GM10847 (cell line): ENCODE measurements around the gene SLPI.

Source experiments
- POLR2A ChIP-seq: IDR thresholded peaks from 2 replicates; pipeline ENCODE4 v1.6.1; 2011; ENCODE audit not compliant: insufficient read length; ENCODE audit errors: extremely low read depth

SLPI gene

DNA sequence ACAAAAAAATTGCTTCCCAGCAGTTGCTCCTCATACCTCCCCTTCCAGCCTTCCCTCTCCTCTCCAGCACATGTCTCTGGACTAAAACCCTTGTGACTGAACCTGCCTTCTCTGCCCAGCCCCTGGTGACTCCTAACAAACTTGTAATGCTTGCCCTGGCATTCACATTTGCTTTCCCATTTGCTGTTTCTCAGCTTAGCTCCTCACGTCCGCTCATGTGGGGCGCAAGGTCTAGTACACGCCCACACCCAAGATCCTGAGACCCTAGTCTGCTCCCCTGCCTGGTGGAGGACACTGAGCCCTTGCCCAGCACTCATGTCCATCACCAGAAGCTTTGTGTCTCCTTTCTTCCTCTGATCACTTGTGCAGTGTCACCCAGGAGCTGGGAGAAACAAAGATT, 34.0 kb upstream of the SLPI start:
- no peak for TF ChIP-seq POLR2A

DNA sequence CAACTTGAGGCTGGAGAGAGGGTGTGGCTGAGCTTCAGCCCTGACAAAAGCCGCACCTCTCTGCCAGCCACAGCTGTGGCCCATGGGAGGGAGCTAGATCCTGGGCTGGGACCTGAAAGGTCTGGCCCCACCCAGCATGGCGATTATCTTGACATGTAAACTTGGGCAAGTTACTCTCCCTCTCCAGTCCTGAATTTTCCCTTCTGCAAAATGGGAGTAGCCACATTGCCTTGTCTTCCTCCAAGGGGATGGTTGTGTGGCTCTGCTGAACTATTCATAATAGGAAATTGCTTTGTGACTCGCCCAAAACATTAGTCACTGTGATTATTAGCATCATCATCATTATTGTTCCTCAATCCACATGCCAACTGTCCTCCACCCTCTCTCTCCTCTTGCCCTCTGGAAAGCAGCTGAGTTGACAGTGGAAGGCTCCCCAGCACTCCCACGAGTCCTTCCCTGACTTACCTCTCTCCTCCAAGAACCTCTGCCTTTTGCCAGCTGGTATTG, 29.2 kb upstream of the SLPI start:
- TF ChIP-seq POLR2A, result no peak

DNA sequence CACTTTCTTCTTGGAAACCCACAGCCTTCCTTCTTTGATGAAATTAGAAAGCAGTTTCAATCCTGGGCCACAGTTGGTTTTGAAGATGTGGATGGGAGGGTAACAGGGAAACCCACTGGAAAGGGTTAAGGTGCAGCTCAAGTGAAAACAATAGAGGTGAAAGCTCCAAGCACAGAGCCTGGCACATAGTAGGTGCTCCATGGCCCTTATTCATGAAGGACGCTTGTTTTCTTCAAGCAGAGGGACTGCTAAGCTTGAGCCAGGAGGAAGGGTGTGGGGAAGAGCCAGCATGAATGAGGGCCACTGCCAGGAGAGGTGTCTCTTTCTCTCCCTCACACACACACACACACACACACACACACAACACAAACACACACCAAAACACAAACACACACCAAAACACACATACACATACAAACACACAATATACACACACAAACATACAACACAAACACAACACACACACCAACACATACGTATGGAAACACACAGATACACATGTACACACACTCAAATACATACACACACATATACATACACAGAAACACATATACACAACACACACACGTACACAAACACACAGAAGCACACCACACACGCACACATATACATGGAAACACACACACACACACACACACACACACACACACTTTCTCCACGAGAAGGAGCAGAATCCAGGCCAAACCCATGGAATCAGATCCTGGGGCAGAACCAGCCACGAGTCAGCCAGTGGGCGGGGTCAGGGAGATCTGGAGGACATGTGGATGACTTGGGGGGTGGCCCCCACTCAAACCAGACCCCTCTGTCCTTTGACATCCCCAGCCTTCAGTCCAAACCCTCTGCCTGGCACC, 28.6 kb upstream of the SLPI start:
- TF ChIP-seq POLR2A, result no peak

GRCh38 chr20:45279992-45280391, 25.6 kb upstream of the SLPI start:
- no peak for TF ChIP-seq POLR2A

GRCh38 chr20:45275338-45275737, 21.0 kb upstream of the SLPI start:
- no peak for TF ChIP-seq POLR2A

DNA sequence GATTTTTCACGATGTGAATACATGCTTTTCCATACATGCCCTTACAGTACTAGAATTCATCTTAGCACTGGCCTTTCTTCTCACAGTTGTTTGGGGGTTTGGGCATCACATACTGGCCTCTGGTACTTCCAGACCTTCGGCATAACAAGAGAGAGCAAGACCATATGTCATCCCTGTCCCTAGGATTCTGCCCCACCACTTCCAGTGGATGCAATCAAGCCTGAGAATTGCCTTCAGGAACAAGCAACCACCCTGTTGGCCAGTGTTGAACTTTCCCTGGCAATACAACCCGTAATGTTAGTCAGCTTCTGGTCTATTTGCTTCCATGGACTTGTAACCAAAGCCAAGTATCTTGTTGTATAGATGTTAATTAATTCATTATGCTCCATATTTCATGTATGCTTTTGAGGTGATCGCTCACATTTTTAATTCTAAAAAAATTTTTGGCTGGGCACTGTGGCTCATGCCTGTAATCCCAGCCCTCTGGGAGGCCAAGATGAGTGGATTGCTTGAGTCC, 15.4 kb upstream of the SLPI start:
- no peak for TF ChIP-seq POLR2A

DNA sequence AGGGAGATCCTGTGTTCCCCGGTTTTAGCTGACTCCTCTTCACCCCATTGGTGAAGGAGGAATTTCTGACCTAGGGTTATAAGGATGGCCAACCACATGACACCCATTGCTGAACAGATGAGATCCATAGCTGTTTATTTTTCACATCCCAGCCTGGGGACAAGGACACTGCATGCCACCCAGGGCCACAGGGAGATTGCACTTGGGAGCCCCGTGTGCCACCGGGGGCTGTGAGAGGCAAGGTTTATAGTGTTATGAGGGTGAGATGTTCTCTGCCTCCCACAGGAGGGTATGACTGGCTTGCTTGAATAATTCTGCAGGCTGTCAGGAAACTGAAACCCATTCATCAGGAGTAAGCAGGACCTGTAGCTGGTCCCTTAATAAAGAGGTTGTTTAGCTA, 14.7 kb upstream of the SLPI start:
- no peak for TF ChIP-seq POLR2A

GRCh38 chr20:45268531-45268930, 14.2 kb upstream of the SLPI start:
- no peak for TF ChIP-seq POLR2A

DNA sequence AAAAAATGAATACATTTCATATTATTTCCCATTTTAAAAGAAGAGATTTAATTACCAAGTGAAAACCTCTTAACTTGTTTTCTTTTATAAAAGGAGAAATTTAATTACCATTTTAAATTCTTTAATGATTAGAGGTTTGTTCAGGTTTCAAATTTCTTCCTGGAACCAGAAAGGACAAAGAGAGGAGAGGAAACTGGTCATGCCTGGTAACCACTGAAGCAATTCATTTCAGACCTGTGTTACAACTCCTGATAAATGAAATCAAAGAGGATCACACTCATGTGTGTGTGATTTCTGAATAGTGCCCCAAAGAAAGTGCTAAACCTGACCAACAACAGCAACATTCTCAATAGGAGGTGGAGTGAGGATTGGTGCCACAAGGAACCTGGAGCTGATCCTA, 12.6 kb upstream of the SLPI start:
- no peak for TF ChIP-seq POLR2A

GRCh38 chr20:45263556-45264266, 9.3 kb upstream of the SLPI start:
- TF ChIP-seq POLR2A, result no peak

DNA sequence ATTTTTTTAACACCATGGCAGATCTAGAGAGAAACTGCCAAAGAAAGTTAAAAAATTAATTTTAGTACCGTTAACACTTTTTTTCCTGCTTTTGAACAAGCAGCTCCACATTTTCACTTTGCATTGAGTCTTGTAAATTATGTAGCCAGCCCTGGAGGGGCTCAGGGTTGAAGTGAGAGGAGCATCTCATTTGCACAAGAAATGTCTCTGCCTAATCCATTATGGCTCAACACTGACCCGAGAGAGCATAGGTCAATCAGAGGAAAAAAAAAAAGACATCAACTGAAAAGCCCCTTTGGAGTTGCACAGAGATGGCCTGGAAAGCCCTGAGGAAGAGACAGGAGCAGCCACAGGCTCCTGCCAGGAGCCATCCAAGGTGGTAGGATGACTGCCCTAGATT, 4.3 kb upstream of the SLPI start:
- no peak for TF ChIP-seq POLR2A

- TF ChIP-seq POLR2A, result no peak
Observed at GRCh38 chr20:45258259-45258658, 3.9 kb upstream of the SLPI start.

DNA sequence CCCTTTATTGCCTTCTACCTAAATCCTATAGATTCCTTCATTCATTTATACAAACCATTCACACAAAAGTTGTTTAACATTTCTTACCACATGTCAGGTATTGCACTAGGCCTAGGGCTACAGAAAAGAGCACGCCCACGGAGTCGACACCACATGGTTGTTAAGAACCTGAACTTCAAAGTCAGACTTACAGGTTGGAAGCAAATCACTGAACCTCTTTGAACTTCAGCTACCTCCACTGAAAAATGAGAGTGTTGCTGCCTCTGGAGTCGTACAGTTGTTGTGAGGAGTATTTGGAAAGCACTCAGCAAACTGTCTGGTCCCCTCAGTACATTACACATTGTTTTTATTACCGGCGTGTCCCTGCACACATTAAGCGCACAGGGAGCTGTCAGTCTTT, 3.3 kb upstream of the SLPI start:
- TF ChIP-seq POLR2A, result no peak

GRCh38 chr20:45257161-45257560, 2.8 kb upstream of the SLPI start:
- TF ChIP-seq POLR2A, result no peak

- TF ChIP-seq POLR2A, result no peak
Observed at GRCh38 chr20:45253261-45253660, 1.1 kb downstream of the SLPI start.
